SU-DHL-6 (cell line): ENCODE data around the gene NR2F1-AS1.

Experiments
- EZH2phosphoT487 ChIP-seq: fragments of 200-600 bp; sonication (generic), shearing (Covaris generic); conservative IDR thresholded peaks from 2 replicates; pipeline ENCODE4 v1.6.1; 2018; ENCODE audit warnings: mild to moderate bottlenecking, antibody characterized with exemption, low read length, moderate library complexity, mixed read lengths
- TF ChIP-seq, protein P1 (sequence below): fragments of 200-600 bp; sonication (generic); IDR thresholded peaks from one replicate; pipeline ENCODE4 v1.5.1; 2017; ENCODE audit warnings: antibody characterized with exemption, mild to moderate bottlenecking, low read length, moderate library complexity; ENCODE audit not compliant: insufficient read depth, poor library complexity, severe bottlenecking

- TF ChIP-seq, protein P1, sequence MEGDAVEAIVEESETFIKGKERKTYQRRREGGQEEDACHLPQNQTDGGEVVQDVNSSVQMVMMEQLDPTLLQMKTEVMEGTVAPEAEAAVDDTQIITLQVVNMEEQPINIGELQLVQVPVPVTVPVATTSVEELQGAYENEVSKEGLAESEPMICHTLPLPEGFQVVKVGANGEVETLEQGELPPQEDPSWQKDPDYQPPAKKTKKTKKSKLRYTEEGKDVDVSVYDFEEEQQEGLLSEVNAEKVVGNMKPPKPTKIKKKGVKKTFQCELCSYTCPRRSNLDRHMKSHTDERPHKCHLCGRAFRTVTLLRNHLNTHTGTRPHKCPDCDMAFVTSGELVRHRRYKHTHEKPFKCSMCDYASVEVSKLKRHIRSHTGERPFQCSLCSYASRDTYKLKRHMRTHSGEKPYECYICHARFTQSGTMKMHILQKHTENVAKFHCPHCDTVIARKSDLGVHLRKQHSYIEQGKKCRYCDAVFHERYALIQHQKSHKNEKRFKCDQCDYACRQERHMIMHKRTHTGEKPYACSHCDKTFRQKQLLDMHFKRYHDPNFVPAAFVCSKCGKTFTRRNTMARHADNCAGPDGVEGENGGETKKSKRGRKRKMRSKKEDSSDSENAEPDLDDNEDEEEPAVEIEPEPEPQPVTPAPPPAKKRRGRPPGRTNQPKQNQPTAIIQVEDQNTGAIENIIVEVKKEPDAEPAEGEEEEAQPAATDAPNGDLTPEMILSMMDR: no peak
- no peak for TF ChIP-seq EZH2phosphoT487
Measured at GRCh38 chr5:93385655-93386054, 195.4 kb downstream of the NR2F1-AS1 start.
